GM19025 (cell line): Measurements from ENCODE around the gene TNS4.

Source experiments
- ATAC-seq: cut with Tn5 transposase; IDR thresholded peaks from one replicate; pipeline ENCODE4 v1.9.1; 2021; ENCODE audit warnings: mild to moderate bottlenecking, low read depth, moderate library complexity; ENCODE audit not compliant: unreplicated experiment

Gene TNS4

DNA sequence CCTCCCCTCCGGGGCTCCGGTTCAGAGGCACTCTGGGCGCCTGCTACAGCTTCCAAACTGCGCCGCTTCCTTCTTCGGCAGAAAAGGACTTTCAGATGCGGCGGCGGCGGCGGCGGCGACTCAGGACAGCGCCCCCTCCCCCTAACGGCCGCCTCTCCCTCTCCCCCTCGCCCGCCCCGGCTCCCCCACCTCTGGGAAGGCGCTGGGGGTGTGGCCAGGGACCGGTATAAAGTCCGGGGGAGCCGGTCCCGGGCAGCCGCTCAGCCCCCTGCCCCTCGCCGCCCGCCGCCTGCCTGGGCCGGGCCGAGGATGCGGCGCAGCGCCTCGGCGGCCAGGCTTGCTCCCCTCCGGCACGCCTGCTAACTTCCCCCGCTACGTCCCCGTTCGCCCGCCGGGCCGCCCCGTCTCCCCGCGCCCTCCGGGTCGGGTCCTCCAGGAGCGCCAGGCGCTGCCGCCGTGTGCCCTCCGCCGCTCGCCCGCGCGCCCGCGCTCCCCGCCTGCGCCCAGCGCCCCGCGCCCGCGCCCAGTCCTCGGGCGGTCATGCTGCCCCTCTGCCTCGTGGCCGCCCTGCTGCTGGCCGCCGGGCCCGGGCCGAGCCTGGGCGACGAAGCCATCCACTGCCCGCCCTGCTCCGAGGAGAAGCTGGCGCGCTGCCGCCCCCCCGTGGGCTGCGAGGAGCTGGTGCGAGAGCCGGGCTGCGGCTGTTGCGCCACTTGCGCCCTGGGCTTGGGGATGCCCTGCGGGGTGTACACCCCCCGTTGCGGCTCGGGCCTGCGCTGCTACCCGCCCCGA lies 58.0 kb downstream of the TNS4 start, which contains the start of gene IGFBP4:
IGFBP4 (plus strand) TSS at position 255 of the 792 bp plus-strand sequence; CDS start at position 541, 286 bp downstream.
- ATAC-seq, result no peak

- ATAC-seq, result no peak
These were observed 58.8 kb downstream of the TNS4 start for GRCh38 chr17:40442392-40443195.

DNA sequence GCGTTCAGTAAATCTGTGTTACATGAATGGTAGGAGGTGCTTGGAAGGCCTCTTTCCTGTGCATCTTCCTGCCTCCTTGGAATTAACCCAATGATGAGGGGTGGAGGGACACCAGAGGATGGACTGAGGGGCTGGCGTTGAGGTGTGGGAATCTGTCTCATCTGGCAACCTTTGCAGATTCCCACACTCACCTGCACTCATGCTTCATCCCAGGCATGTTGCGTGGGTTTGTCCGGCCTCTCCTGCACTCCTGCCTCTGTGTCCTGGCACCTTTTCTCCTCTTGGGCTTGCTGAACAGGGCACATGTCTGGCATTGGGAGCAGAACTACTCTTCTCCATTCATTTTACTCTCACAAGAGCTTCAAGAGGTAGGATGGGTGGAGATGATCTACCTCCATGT lies 61.3 kb downstream of the TNS4 start:
- ATAC-seq, result no peak

- ATAC-seq, result no peak
These were observed 64.2 kb downstream of the TNS4 start for GRCh38 chr17:40437095-40437732.

DNA sequence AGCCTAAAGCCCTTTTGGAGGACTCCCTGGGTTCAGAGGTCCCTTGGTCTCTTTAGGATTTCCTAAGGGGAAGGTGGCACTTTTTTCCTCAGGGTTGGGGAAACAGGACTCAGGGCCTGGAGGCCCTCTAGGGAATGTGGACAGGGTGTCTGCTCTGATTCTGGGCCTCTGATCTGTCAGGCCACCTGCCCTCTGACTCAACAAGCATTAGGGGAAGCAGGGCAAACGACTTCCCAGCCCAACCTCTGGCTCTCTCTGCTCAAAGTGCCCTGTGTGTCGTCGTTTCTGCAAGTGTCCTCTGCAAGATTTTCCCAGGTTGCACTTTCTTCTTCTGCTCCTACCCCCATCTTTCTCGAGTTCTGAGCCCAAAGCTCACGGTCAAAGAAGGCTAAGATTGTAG lies 64.8 kb downstream of the TNS4 start:
- ATAC-seq, result no peak

DNA sequence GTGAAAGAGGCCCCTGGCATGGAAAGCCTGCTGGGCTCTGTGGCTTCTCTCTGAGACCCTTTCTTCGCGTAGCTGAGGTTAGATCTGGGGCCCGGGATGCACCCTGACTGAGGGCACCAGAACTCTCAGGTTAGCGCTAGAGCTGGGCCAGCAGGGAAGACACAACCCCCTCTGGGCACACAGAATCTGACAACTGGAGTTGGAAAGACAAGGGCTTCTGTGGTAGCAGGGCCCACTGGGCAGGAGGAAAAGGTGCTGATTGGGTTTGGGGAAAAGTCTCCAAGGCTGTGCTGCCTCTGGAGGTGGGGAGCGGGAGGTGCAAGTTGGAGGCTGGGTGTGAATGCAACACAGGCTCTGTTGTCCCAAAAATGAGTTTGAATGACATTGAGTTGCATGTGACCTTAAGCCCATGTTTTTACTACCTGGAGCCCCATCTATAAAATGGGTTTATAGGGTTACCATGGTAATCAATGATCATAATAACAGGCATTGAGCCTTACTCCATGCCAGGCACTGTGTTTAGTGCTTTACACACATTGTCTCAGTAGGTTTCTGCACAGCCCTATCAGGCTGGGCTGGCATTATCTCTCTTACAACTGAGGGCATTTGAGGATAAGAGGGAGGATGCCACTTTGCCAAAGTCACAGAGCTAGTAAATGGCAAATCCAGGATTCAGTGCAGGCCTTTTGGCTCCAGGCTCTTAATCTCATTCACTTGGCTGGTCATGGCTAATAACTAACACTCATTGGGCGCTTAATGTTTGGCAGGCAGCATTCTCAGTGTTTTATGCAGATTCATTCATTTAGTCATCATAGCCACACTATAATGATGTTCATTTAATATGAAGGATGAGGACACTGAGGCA lies 67.6 kb downstream of the TNS4 start:
- no peak for ATAC-seq

GRCh38 chr17:40432864-40433528 lies 68.4 kb downstream of the TNS4 start:
- no peak for ATAC-seq

DNA sequence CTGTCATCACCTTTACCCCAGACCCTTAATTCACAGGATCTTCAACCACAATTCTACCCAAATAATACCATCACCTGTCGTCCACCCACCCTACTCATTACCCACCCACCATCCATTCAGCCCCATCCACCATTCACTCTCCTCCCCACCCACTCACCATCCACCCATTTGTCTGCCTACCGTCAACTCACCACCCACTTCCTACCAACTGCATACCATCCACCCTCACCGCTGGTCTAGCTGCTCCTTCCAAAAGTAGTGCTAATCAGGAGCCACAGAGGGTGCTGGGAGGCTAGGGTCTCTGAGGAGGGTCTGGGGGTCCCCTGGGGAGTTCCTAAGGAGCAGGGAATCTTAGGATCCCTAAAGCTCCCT lies 70.2 kb downstream of the TNS4 start:
- ATAC-seq, result no peak

GRCh38 chr17:40430272-40431230 lies 70.9 kb downstream of the TNS4 start:
- ATAC-seq, result no peak

GRCh38 chr17:40427002-40427491 lies 74.4 kb downstream of the TNS4 start:
- no peak for ATAC-seq
